Prostate gland (tissue), 2 donors: ENCODE data around the gene FAAP100. TPM values are rescaled to one million over a fixed set of nuclear protein-coding genes. Genes with fewer than 3 reads are reported as not detected.

ENCODE experiments used
- DNase-seq: peaks from one replicate; pipeline ENCODE4 v3.0.0-alpha.2; 2019; ENCODE audit warnings: low spot score
- H3K27ac ChIP-seq, 2 donors: fragments of 200-600 bp; sonication (generic); 2 replicates each; pipeline ENCODE4 v1.5.1; 2017 to 2019
- H3K27me3 ChIP-seq: fragments of 200-600 bp; sonication (generic); replicated peaks from 2 replicates; pipeline ENCODE4 v1.5.1; 2019; ENCODE audit not compliant: insufficient read depth
- H3K36me3 ChIP-seq, 2 donors: fragments of 200-600 bp; sonication (generic); 1 replicate in 1 of 2; 2 replicates in 1 of 2; pipeline versions ENCODE4 v1.5.1 to v1.8.1; 2017 to 2019
- H3K4me1 ChIP-seq: fragments of 200-600 bp; sonication (generic); replicated peaks from 2 replicates; pipeline ENCODE4 v1.5.1; 2019
- H3K4me3 ChIP-seq, 2 donors: fragments of 200-600 bp; sonication (generic); 2 replicates each; pipeline ENCODE4 v1.5.1; 2017 to 2019
- H3K9me3 ChIP-seq: fragments of 200-600 bp; sonication (generic); 2 replicates; pipeline ENCODE4 v1.5.1; 2017
- CTCF ChIP-seq, 4 experiments: fragments of 200-600 bp in 2 of 4; fragments of 450-650 bp in 2 of 4; sonication (generic) in 2 of 4; IDR thresholded peaks; 1 replicate in 3 of 4; 2 replicates in 1 of 4; pipeline ENCODE4 v1.5.1; 2016 to 2019; ENCODE audit warnings: antibody characterized with exemption in 4 of 4, mild to moderate bottlenecking in 2 of 4, moderate library complexity in 2 of 4
- POLR2A ChIP-seq: fragments of 450-650 bp; IDR thresholded peaks from one replicate; pipeline ENCODE4 v1.6.1; 2016; ENCODE audit warnings: antibody characterized with exemption, mild to moderate bottlenecking
- POLR2AphosphoS5 ChIP-seq: sonication (generic); formaldehyde crosslinking; IDR thresholded peaks from one replicate; pipeline ENCODE4 v1.6.1; 2017; ENCODE audit warnings: antibody characterized with exemption
- WGBS: methylation state at CpG from one replicate; pipeline ENCODE4 v1.1.5; 2018; 5-methylcytosine and 5-hydroxymethylcytosine counted together
- intact Hi-C: fragments of 100-400 bp; cut with DNase I; formaldehyde crosslinking; loops from one replicate; pipeline ENCODE4 v1.14.2; 2022
- total RNA-seq, 2 donors: library from RNA; depleted of rRNA; stranded (reverse); fragments of >200 nt; gene quantifications; one replicate each; pipeline ENCODE4 v1.1.0, GENCODE V29; 2016

FAAP100 gene
- total RNA-seq, 2 donors from 2014 or later, result 27.8 to 44.4 TPM

- WGBS, result 66% methylated on average over 14 of the region's 14 CpGs
- H3K9me3 ChIP-seq, result no peaks in the 10 kb centered on the region
- intact Hi-C loops, result no loop called here
- H3K36me3 ChIP-seq, result no peaks in the 10 kb centered on the region
- TF ChIP-seq POLR2A (no peak), POLR2AphosphoS5 (no peak), CTCF (IDR thresholded peaks at IDR 0.05) (no peak)
- H3K4me1 ChIP-seq, result peaks cover 13% of the 10 kb centered on the region
- peak overlapping the region; percentile 41 to 63 for H3K27ac ChIP-seq
- H3K4me3 ChIP-seq, result peak overlapping the region in 1 of 2 donors; percentile 51
- no peaks in the 10 kb centered on the region for H3K27me3 ChIP-seq
- no peak for DNase-seq
Measured at GRCh38 chr17:81520021-81520901, 31.9 kb downstream of the FAAP100 start.

- no peaks in the 10 kb centered on the region for H3K27me3 ChIP-seq
- TF ChIP-seq POLR2AphosphoS5 (peak; percentile 28), POLR2A (peak; percentile 58), CTCF (IDR thresholded peaks at IDR 0.05) (peak; percentile 66 to 92 (median 79))
- peak overlapping the region; percentile 41 to 63 for H3K27ac ChIP-seq
- peak; percentile 60 for DNase-seq
- peaks cover 13% of the 10 kb centered on the region for H3K4me1 ChIP-seq
- H3K9me3 ChIP-seq, result no peaks in the 10 kb centered on the region
- intact Hi-C loops, result loop anchor here (5.0 kb wide), 2 partner anchors 48 to 83 kb away; no protein-coding TSS in a partner anchor
- H3K4me3 ChIP-seq, result peak overlapping the region; percentile 44 to 51
- WGBS, result 5% methylated on average over 21 of the region's 61 CpGs
- H3K36me3 ChIP-seq, result no peaks in the 10 kb centered on the region
Measured at GRCh38 chr17:81519284-81520020, 32.7 kb downstream of the FAAP100 start.

- intact Hi-C loops, result loop anchor here (5.0 kb wide), 2 partner anchors 48 to 83 kb away; no protein-coding TSS in a partner anchor
- no peak for DNase-seq
- no peaks in the 10 kb centered on the region for H3K9me3 ChIP-seq
- TF ChIP-seq POLR2A (peak; percentile 40), POLR2AphosphoS5 (no peak)
- peak overlapping the region; percentile 44 to 51 for H3K4me3 ChIP-seq
- H3K36me3 ChIP-seq, result no peaks in the 10 kb centered on the region
- no peaks in the 10 kb centered on the region for H3K27me3 ChIP-seq
- H3K4me1 ChIP-seq, result peaks cover 13% of the 10 kb centered on the region
- peak overlapping the region; percentile 41 to 63 for H3K27ac ChIP-seq
- 3% methylated on average over 34 of the region's 47 CpGs for WGBS
Measured at GRCh38 chr17:81518785-81519283, 33.3 kb downstream of the FAAP100 start.

GRCh38 chr17:81518113-81518784 is 33.9 kb downstream of the FAAP100 start:
- DNase-seq, result no peak
- no peak for TF ChIP-seq POLR2A
- no peak for TF ChIP-seq CTCF (IDR thresholded peaks at IDR 0.05)
- TF ChIP-seq POLR2AphosphoS5, result no peak
- Histone ChIP-seq H3K27me3 (no peaks in the 10 kb centered on the region), H3K9me3 (no peaks in the 10 kb centered on the region), H3K4me3 (peak overlapping the region in 1 of 2 donors; percentile 51), H3K4me1 (peaks cover 13% of the 10 kb centered on the region), H3K36me3 (no peaks in the 10 kb centered on the region), H3K27ac (peak overlapping the region; percentile 41 to 100)
- intact Hi-C loops, result loop anchor here (5.0 kb wide), 2 partner anchors 49 to 84 kb away; no protein-coding TSS in a partner anchor
- 31% methylated on average over 24 of the region's 24 CpGs for WGBS
